Iris pigment epithelial cell (primary cell): ENCODE data around the gene SEC16B.
A peak's percentile ranks its signal among the peaks of the same experiment; 100 is the strongest.

Source experiments
- DNase-seq: peaks from one replicate; pipeline ENCODE4 v3.0.0-alpha.2; 2011; ENCODE audit warnings: low read depth

SEC16B gene, protein sequence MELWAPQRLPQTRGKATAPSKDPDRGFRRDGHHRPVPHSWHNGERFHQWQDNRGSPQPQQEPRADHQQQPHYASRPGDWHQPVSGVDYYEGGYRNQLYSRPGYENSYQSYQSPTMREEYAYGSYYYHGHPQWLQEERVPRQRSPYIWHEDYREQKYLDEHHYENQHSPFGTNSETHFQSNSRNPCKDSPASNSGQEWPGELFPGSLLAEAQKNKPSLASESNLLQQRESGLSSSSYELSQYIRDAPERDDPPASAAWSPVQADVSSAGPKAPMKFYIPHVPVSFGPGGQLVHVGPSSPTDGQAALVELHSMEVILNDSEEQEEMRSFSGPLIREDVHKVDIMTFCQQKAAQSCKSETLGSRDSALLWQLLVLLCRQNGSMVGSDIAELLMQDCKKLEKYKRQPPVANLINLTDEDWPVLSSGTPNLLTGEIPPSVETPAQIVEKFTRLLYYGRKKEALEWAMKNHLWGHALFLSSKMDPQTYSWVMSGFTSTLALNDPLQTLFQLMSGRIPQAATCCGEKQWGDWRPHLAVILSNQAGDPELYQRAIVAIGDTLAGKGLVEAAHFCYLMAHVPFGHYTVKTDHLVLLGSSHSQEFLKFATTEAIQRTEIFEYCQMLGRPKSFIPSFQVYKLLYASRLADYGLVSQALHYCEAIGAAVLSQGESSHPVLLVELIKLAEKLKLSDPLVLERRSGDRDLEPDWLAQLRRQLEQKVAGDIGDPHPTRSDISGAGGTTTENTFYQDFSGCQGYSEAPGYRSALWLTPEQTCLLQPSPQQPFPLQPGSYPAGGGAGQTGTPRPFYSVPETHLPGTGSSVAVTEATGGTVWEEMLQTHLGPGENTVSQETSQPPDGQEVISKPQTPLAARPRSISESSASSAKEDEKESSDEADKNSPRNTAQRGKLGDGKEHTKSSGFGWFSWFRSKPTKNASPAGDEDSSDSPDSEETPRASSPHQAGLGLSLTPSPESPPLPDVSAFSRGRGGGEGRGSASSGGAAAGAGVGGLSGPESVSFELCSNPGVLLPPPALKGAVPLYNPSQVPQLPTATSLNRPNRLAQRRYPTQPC

DNA sequence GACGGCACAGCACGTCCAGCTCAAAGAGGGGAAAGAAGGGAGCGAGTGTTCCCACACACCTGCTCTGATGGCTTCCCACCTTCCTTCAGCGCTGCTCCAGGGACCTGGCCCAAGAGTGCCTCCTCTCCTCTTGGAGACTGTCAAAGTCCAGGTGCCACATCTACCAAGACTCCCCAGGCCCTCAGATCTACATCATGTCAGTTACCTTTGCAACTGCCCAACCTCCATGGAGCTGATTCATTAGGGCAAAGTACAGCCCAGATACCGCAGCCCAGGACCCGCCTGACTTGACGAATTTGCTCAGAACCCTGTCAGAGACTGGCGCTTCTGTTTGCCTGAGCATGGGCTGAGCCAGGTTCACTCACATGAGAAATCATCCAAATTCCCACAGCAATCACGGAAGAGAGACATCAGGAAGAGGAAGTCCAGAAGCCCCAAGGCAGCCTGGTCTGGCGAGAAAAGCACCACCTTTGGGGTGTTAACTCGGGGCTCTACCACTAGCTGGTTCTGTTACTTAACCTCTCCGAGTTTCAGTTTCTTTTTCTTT is at the start of gene SEC16B:
Gene SEC16B, minus strand, starts transcription at position 234 of the 547 bp plus-strand sequence. CDS start 2,077 bp downstream, outside the sequence.
- DNase-seq, result no peak

DNA sequence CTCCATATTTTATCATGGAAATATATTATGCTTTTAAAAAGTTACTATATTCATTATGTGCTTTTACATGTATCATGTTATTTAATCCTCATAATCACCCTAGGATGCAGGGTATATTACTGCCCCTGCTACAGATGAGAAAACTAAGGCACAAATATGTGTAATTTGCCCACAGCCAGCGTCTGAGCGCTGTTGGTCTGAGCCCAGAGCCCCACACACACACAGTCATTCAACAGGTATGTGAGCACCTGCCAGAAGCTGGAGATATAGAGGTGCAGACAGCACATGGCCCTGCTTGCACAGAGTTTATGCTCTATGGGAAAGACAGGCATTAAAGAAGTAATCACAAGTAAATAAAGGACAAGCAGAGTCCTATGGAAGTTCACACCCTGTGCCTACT is 49.8 kb upstream of the SEC16B start:
- no peak for DNase-seq

DNA sequence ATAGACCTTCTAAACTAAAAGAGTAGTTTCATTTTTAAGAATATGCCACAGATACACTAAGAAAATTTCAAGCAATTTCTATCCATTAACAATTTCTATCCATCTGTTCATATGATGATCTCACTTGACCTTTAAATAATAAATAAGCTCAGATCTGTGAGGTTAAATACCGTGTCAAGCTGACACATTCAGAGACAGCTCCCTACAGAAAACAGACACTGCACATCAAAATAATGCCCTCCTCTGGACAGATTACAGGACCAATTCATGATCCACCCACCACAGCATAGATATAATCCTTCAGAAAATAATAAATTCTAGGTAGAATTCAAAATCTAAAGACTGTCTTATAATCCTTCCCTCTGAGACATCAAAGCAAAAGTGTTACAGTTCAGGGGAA is 49.4 kb upstream of the SEC16B start:
- no peak for DNase-seq

DNA sequence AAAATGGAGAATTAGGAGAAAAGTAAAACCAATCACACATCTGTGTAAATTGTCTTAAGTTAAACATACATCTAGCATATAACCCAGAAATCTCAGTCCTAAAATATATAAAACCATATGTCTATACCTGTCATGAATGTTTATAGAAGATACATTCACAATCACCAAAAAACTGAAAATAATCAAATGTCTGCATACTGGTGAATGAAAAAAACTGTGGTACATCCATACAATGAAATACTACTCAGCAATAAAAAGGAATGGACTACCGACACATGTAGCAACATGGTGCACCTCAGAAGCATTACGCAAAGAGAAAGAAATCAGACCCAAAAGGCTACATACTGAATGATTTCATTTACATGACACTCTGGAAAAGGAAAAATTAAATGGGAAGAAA is 47.7 kb upstream of the SEC16B start:
- DNase-seq, result no peak

DNA sequence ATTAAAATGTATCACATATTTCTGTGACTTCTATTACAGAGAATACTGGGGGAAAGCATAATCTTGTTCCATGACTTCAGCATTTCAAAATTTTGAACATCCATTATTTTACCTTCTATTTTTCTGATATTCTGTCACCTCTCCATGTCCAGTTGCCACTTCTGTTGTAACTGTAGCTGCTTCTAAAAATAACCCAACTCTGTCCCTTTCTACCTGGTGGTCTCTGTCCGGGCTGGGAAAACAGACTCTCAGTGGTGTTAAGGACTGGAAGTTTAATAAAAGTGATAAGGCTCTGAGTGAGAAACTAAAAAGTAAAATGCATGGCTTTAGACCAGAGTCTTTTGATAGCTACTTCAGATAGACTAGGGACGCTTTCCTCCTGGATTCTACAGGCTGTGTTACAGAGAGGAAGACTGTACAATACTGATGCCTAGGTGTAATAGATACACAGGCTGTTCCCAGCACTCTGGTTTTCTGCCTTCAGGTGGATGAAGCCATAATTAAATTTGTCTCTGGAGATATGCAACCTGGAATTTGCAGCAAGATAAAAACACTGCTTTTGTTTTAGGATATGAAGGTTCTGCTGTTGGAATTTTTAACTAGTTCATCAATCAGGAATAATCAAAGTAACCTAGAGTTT is 42.1 kb upstream of the SEC16B start:
- no peak for DNase-seq

DNA sequence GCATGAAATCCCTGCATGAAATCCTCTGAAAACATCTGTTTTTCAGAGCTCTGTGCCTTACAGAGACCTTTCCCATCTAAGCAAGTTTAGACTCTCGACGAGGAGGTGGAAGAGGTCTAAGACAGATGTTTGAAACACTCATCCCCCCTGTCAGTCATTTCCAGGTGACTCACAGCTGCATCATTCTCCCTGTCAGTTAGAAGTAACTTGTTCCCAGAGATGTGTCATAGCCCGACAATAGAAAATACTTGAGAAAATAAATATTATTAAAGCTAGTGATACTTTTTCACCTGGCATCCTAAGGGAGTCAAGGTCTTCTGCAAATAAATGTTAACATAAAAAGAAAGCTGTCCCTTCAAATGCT is 41.6 kb upstream of the SEC16B start:
- DNase-seq, result peak; percentile 82

DNA sequence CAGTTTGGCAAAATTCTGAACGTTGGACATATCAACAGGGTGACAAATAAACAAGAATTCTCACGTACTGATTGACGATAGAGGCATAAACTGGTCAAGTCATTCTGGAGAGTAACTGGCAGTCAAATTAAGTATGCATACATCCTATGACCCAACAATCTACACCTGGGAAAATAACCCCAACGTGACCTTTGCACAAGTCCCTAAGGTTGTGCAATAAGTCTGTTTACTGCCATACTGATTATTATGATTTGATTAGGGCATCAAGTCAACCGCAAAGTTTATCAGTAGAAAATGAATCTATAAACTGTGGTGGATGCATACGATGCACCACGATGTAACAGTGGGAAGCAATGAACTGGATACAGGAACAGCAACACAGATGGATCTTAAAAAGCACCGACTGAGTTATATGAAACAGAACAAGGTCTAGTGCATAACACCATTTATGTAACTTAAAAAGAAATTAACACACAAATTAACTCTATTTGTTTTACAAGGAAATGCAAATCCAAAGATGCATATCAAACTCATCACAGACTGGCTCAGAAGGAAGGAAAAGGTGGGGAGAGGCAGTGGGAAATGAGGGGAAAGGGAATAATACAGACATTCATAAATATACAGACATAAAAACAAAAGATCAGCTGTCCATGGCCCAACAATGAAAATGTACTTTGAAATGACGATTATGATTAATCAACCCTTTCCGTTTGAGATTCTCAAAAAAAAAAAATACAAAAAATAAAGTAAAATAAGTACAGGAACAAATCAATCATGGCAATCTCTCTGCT is 41.0 kb upstream of the SEC16B start:
- DNase-seq, result no peak

DNA sequence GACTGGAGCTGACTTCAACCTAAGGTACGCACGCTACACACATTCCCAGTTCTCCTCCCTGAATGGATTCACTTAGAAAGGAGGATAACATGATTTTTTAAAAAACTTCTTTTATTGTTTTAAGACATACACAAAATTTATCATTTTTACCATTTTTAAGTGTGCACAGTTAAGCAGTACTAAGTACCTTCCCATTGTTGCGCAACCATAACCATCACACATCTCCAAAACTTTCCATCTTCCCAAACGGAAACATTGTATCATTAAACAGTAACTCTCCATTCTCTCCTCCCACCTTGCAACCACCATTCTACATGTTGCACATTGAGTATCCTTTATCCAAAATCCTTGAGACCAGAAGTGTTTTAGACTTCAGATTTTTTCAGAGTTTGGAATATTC is 36.2 kb upstream of the SEC16B start:
- DNase-seq, result no peak

DNA sequence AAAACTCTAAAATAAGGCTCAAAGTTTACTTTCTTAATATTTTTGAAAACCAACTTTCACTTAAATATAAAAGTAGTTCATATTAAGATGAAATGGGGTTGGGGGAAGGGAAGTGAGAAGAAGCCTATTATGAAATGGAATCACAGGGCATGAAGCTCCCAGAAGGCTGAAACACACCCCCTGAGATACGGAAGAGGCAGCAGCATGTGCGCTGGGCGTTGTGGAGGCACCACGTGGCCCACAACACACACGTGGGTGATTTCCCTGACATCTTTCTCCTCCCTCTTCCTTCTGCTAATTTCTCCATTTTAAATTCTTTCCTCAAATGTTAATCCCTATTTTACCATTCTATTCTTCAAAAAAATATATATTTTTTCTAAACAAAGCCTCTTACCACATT is 35.6 kb upstream of the SEC16B start:
- DNase-seq, result no peak

DNA sequence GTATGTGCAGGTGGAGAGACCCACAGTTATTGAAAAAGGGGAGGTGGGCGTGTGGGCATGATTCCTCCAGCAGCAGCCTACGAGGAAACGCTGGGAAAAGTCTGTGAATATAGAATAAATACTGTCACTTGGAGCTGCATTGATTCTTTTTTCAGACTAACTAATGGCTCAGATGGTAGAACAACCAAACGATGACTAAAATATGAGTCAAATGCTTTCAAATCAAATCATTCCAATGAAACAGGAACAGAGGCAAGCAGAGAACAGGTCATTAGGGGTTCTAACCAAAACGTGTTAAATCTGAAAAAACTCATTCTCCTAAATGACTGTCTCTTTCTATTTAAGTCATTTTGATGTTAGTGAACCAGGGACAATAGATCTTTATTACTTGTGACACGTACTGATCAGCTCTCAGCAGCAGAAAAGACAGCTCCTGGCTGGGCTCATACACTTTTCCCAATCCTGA is 35.1 kb upstream of the SEC16B start:
- DNase-seq, result peak; percentile 38

DNA sequence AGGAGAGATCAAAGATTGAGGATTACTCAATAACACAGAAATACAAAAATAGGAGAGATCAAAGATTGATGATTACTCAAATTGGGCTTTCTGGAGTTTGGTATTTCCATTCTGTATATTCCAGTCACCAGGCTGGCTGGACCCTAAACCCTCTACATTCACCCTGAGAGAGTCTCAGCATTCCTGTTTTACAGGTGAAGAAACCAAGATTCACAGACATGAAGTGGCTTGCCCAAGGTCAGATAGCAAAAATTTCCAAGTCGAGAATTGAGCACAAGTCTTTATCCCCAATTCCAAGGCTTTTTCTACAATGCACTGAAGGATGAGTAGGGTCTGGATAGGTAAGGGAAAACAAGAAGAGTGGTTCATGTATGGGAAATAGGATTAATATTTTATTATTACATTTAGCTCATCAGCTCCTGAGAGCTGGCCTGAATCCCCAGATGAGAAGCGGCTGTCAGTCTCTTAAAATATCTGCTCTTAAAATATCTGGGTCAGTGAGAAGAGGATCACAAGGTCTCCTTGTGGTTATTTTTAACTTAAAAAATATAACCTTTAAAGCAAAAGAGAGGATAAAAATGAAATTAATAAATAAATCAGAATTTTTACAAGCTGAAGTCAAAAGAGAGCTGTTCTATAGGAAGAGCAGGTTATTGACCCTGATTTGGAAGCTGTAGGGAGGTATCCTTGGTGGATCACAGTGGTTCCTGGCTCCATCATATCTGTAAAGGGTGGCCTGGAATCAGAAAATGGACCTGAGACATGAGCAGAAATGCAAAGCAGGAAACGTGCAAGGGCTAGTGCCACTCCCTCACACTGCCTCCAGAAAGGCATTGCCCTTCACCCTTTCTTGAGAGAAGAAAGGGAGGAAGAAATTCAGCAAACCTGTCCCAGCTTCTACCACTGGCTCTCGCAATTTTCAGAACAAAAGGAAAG is 29.1 kb upstream of the SEC16B start:
- no peak for DNase-seq

DNA sequence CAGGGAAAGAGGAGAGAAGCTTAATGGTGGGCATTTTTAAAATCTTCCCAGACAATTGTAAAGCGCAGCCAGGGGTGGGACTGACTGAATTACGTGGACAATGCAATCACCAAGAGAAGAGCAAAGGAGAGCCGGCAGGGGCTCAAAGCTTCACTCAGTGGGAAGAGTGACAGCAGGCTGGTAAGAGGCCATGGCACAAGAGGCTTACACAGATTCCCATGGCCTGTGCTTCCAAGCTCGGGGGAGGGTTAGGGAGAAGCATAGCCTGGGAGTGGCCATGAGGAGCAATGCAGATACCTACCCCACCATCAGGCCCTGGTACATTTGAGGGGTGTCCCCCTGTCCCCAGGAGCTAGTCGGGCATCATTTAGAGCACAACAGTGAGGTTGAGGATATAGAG is 27.1 kb upstream of the SEC16B start:
- DNase-seq, result no peak

DNA sequence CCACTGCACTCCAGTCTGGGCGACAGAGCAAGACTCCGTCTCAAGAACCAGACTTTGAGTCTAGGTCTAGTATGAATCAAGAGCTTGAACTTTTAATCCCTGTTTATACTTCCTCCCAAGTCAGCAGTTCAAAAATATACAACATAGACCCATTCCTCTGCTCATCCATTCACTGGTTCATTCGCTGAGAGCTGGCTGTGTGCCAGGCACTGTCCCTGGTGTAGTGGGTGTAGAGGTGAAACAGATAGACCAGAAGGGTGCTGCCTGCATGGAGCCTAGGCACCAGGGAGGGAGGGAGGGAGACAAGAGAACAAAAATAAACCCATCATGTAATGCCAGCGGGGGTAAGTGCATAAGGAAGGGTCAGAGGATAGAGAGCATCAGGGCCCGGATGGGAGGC is 25.5 kb upstream of the SEC16B start:
- no peak for DNase-seq

DNA sequence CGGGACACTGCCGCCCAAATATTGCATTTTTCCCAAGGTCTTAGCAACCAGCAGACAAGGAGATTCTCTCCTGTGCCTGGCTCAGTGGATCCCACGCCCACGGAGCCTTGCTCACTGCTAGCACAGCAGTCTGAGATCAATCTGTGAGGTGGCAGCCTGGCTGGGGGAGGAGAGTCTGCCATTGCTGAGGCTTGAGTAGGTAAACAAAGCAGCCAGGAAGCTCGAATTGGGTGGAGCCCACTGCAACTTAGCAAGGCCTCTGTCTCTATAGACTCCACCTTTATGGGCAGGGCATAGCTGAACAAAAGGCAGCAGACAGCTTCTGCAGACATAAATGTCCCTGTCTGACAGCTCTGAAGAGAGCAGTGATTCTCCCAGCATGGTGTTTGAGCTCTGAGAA is 16.4 kb upstream of the SEC16B start:
- peak; percentile 50 for DNase-seq

DNA sequence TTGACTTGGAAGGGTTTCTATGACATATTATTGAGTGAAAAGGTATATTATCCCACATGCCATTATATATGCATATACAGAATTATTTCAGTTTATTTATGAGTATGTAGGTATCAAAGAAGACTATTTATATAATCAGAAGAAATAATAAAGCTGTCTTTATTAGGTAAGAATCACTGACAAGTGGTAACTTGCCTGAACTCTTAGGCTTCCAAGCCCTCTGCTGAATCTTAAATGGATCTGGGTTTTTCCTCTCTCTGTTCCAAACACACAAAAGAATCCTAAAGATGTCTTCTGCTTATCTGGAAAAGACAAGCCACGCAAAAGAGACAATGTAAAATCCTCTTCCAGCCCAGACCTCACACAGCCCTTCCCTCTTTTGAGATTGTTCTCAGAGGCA is 14.9 kb upstream of the SEC16B start:
- DNase-seq, result no peak

DNA sequence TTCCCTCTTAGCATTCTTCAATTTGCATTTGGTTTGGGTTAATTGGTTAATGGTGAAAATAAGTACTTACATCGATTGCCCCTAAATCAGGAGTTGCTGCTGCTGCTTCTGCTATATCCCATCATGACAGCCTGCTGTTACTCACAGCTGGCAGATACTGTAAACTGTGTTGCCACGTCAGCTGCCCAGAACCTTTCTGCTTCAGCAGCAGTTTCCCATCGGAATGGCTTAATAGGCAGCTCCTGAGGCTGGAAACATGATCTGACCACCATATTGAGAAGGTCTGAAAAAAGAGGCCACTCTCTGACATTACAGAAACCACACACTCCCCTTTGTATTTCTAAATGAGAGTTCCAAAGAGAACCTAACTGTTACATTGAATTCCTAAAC is 14.3 kb upstream of the SEC16B start:
- peak; percentile 91 for DNase-seq

DNA sequence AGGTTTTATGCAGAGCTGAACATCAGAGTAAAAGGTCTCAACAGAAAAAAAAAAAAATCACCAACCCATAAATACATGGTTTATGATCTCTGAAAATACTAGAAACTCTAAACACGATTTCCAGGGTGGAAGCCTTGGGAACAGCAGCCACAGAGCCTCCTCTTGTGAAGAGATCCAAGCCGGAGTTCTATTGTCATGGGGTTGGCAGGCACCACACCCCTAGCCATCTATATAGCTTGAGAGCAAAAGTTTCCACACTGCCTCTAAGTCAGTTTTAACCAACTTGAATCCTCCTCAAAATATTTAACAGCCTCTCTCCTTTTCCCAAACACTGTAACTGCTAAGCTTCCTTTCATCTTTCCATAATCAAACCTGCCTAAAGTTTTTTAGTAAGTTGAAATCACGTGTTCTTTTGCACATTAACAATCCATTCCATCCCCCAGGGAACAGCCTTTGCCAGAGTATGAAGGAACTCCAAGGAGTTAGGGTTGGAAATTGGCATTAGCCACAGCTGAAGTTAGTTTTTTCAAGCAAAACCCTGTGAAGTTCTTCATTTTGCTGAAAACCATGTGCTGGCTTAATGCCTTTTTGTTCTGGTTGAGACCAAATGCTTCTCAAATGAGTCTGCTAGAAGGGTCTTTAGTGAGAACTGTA is 13.8 kb upstream of the SEC16B start:
- DNase-seq, result no peak

DNA sequence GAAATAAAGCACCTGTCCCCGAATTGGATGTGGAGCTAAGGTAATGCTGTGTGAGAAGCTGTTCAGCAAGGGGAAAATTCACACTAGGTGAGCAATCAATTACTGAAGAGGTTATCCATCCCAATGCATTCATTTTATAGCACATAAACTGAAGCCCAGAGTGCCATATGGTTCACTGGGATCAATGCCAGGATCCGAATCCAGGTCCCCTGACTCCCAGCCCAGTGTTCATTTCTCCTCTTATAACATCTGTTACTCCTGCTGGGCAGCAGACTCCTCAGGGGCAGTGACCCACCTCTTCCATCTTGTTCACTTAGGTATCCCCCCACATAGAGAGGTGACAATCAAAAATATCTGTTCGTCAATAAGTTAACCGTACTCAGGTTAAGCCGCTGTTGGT is 13.2 kb upstream of the SEC16B start:
- no peak for DNase-seq

DNA sequence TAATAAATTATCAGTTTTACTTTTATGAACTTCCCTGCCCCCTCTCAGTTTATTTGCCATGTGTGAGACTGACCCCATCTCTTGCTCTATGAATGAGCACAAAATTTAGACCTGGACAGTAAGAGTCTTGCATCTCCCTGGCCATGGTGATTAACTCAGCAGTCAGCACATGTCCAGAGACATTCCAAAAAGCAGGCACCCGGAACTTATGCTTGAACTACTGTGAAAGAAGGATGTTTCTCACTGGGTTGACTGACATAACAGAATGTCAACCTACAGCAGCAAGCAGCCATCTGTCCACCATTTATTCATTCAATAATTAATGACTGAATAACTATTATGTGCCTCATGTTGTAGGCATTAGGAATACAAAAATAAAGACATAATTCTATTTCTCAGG is 11.3 kb upstream of the SEC16B start:
- DNase-seq, result no peak

DNA sequence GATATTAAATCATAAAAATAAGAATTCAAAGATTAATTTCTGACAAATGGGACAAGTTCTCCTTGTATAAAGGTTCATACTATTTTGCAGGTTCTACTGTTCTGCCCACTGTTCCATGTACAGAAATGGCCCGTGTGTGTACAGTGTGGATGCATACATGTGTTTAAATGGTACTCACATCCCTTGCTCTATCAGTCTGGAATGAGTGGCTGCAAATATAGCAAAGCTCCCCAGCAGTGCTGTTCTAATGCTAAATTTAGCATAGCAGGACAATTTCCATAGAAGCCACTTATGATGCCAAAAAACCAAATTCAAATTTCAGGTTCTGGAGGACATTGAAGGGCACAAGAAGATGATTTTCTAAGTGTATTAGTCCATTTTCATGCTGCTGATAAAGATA is 9.4 kb upstream of the SEC16B start:
- DNase-seq, result no peak
